Neuronal stem cell (in vitro differentiated cells): ENCODE data around the gene MAFB.

ENCODE experiments used
- DNase-seq: peaks from one replicate; pipeline ENCODE4 v3.0.0-alpha.2; 2013; ENCODE audit warnings: low spot score
- H2AFZ ChIP-seq: one replicate; pipeline ENCODE4 v1.6.1; 2013; ENCODE audit warnings: mild to moderate bottlenecking, low read length, inconsistent platforms
- H2AK5ac ChIP-seq: 2 replicates; pipeline ENCODE4 v1.6.1; 2013; ENCODE audit warnings: low read depth, mild to moderate bottlenecking, inconsistent platforms, low read length, moderate library complexity, mixed read lengths
- H2BK120ac ChIP-seq: 2 replicates; pipeline ENCODE4 v1.6.1; 2013; ENCODE audit warnings: low read depth, mild to moderate bottlenecking, inconsistent platforms, low read length, moderate library complexity, mixed read lengths
- H2BK12ac ChIP-seq: one replicate; pipeline ENCODE4 v1.6.1; 2013; ENCODE audit warnings: low read length, inconsistent platforms
- H2BK15ac ChIP-seq: 2 replicates; pipeline ENCODE4 v1.6.1; 2013; ENCODE audit warnings: mild to moderate bottlenecking, low read length, inconsistent platforms, mixed read lengths
- H2BK5ac ChIP-seq: one replicate; pipeline ENCODE4 v1.6.1; 2013; ENCODE audit warnings: inconsistent platforms, mild to moderate bottlenecking, low read length, moderate library complexity
- H3K14ac ChIP-seq: one replicate; pipeline ENCODE4 v1.6.1; 2013; ENCODE audit warnings: low read length, inconsistent platforms
- H3K18ac ChIP-seq: 2 replicates; pipeline ENCODE4 v1.6.1; 2013; ENCODE audit warnings: low read length, inconsistent platforms
- H3K23ac ChIP-seq: 2 replicates; pipeline ENCODE4 v1.6.1; 2013; ENCODE audit warnings: low read depth, mild to moderate bottlenecking, mixed read lengths, low read length, inconsistent platforms; ENCODE audit not compliant: poor library complexity
- H3K27ac ChIP-seq: replicated peaks from 3 replicates; pipeline ENCODE4 v1.5.1; 2013; ENCODE audit warnings: low read length, inconsistent platforms
- H3K27me3 ChIP-seq, 3 experiments: 2 replicates each; pipeline ENCODE4 v1.6.1; 2013; ENCODE audit warnings: low read length in 3 of 3, mild to moderate bottlenecking in 2 of 3, inconsistent platforms in 1 of 3, low read depth in 1 of 3, mixed read lengths in 1 of 3, moderate library complexity in 1 of 3; ENCODE audit not compliant: control insufficient read depth in 3 of 3, insufficient read depth in 3 of 3
- H3K36me3 ChIP-seq, 2 donors: replicated peaks in 1 of 2; 2 replicates each; pipeline ENCODE4 v1.6.1; 2013; ENCODE audit warnings: low read length in 2 of 2; ENCODE audit not compliant: control insufficient read depth in 2 of 2, insufficient read depth in 2 of 2
- H3K4ac ChIP-seq: 2 replicates; pipeline ENCODE4 v1.6.1; 2013; ENCODE audit warnings: inconsistent platforms, mild to moderate bottlenecking, low read length, moderate library complexity
- H3K4me1 ChIP-seq, 2 donors: 1 replicate in 1 of 2; 2 replicates in 1 of 2; pipeline ENCODE4 v1.6.1; 2013; ENCODE audit warnings: low read length in 2 of 2, low read depth in 1 of 2; ENCODE audit not compliant: control insufficient read depth in 2 of 2, insufficient read depth in 1 of 2
- H3K4me2 ChIP-seq: one replicate; pipeline ENCODE4 v1.6.1; 2013; ENCODE audit warnings: mild to moderate bottlenecking, low read length, inconsistent platforms; ENCODE audit not compliant: insufficient read depth, poor library complexity, severe bottlenecking
- H3K4me3 ChIP-seq, 2 donors: 2 replicates each; pipeline ENCODE4 v1.5.1; 2013; ENCODE audit warnings: low read length in 2 of 2, mild to moderate bottlenecking in 2 of 2, inconsistent platforms in 1 of 2, moderate library complexity in 1 of 2
- H3K79me1 ChIP-seq: one replicate; pipeline ENCODE4 v1.6.1; 2013; ENCODE audit warnings: low read depth, mild to moderate bottlenecking, inconsistent platforms, low read length, moderate library complexity
- H3K9ac ChIP-seq: one replicate; pipeline ENCODE4 v1.6.1; 2013; ENCODE audit warnings: mild to moderate bottlenecking, low read depth, low read length, inconsistent platforms; ENCODE audit not compliant: poor library complexity
- H3K9me3 ChIP-seq, 2 donors: replicated peaks in 1 of 2; 2 replicates each; pipeline versions ENCODE3 to v1.6.1; 2013; ENCODE audit warnings: low read length in 2 of 2, mild to moderate bottlenecking in 2 of 2, inconsistent platforms in 1 of 2, low read depth in 1 of 2, mixed read lengths in 1 of 2, moderate library complexity in 1 of 2; ENCODE audit not compliant: control insufficient read depth in 2 of 2, insufficient read depth in 1 of 2
- H4K8ac ChIP-seq: one replicate; pipeline ENCODE4 v1.6.1; 2013; ENCODE audit warnings: low read depth, mild to moderate bottlenecking, inconsistent platforms, low read length, moderate library complexity
- H4K91ac ChIP-seq: one replicate; pipeline ENCODE4 v1.6.1; 2013; ENCODE audit warnings: low read length, low read depth, mild to moderate bottlenecking, inconsistent platforms; ENCODE audit not compliant: poor library complexity
- WGBS, 2 donors: extraction: QIAGEN DNeasy Blood & Tissue Kit; methylation state at CpG; one replicate each; pipeline ENCODE4 v1.1.7; 2013; ENCODE audit warnings: missing lambda C conversion rate in 2 of 2, mixed read lengths in 1 of 2; ENCODE audit not compliant: insufficient read length in 2 of 2, insufficient replicate concordance in 1 of 2; ENCODE audit errors: extremely low coverage in 2 of 2; 5-methylcytosine and 5-hydroxymethylcytosine counted together

The MAFB gene

GRCh38 chr20:40689943-40690835 lies 1.2 kb upstream of the MAFB start:
- H3K18ac ChIP-seq: peak overlapping the region; percentile 96
- H3K36me3 ChIP-seq: no peaks in the 10 kb centered on the region
- no peak overlapping the region for H2BK12ac ChIP-seq
- H3K9ac ChIP-seq: peak overlapping the region; percentile 78
- H2AFZ ChIP-seq: peak overlapping the region; percentile 99
- peak overlapping the region; percentile 93 for H3K4me2 ChIP-seq
- H3K27ac ChIP-seq: peak overlapping the region; percentile 55
- H4K8ac ChIP-seq: no peak overlapping the region
- H4K91ac ChIP-seq: no peak overlapping the region
- WGBS, 2 donors: no CpG with 5 or more reads among the region's 84 CpGs
- no peak overlapping the region for H2BK5ac ChIP-seq
- DNase-seq: peak; percentile 90
- no peak overlapping the region for H2BK120ac ChIP-seq
- H3K4me3 ChIP-seq: peak overlapping the region; percentile 38 to 83
- no peak overlapping the region for H3K4ac ChIP-seq
- H3K27me3 ChIP-seq: peaks cover 47 to 99% (median 83%) of the 10 kb centered on the region in 3 experiments
- peak overlapping the region; percentile 13 for H3K23ac ChIP-seq
- H3K79me1 ChIP-seq: no peaks in the 10 kb centered on the region
- peaks cover 6 to 23% of the 10 kb centered on the region in 2 donors for H3K4me1 ChIP-seq
- peak overlapping the region; percentile 70 for H2BK15ac ChIP-seq
- peaks cover 0 to 2% of the 10 kb centered on the region in 2 donors for H3K9me3 ChIP-seq
- peak overlapping the region; percentile 36 for H2AK5ac ChIP-seq
- H3K14ac ChIP-seq: peak overlapping the region; percentile 78

- Histone ChIP-seq H2BK5ac (peak overlapping the region; percentile 43), H3K36me3 (no peaks in the 10 kb centered on the region), H3K9me3 (peaks cover 0 to 2% of the 10 kb centered on the region in 2 donors), H4K91ac (no peak overlapping the region), H2BK120ac (no peak overlapping the region), H3K79me1 (no peaks in the 10 kb centered on the region), H3K4ac (no peak overlapping the region), H2BK12ac (peak overlapping the region; percentile 73), H3K4me3 (peak overlapping the region; percentile 38 to 81), H2AFZ (peak overlapping the region; percentile 99), H2AK5ac (peak overlapping the region; percentile 86), H3K4me2 (peak overlapping the region; percentile 97), H3K27me3 (peaks cover 58 to 100% (median 86%) of the 10 kb centered on the region in 3 experiments), H3K14ac (peak overlapping the region; percentile 85), H2BK15ac (no peak overlapping the region), H3K23ac (peak overlapping the region; percentile 26), H3K18ac (peak overlapping the region; percentile 94), H3K9ac (peak overlapping the region; percentile 83), H3K27ac (no peak overlapping the region), H4K8ac (no peak overlapping the region), H3K4me1 (peaks cover 6 to 24% of the 10 kb centered on the region in 2 donors)
- no CpG with 5 or more reads among the region's 120 CpGs for WGBS, 2 donors
- no peak for DNase-seq
Observed at GRCh38 chr20:40688129-40689099, 622 bp downstream of the MAFB start.

GRCh38 chr20:40687384-40688128 lies 1.5 kb downstream of the MAFB start:
- no CpG with 5 or more reads among the region's 62 CpGs for WGBS, 2 donors
- DNase-seq: peak; percentile 56

More at GRCh38 chr20:40687384-40688128, 1.5 kb downstream of the MAFB start:
- H3K36me3 ChIP-seq: no peaks in the 10 kb centered on the region
- peak overlapping the region; percentile 48 for H3K23ac ChIP-seq
- H4K91ac ChIP-seq: no peak overlapping the region
- H3K9me3 ChIP-seq: peaks cover 0 to 2% of the 10 kb centered on the region in 2 donors
- H3K4me3 ChIP-seq: peak overlapping the region in 1 of 2 donors; percentile 81
- no peak overlapping the region for H4K8ac ChIP-seq
- H2BK12ac ChIP-seq: no peak overlapping the region
- H3K27ac ChIP-seq: no peak overlapping the region
- no peak overlapping the region for H2BK120ac ChIP-seq
- no peak overlapping the region for H3K14ac ChIP-seq
- H3K9ac ChIP-seq: no peak overlapping the region
- H3K4ac ChIP-seq: no peak overlapping the region
- no peaks in the 10 kb centered on the region for H3K79me1 ChIP-seq
- peak overlapping the region; percentile 97 for H3K4me2 ChIP-seq
- peaks cover 63 to 100% (median 86%) of the 10 kb centered on the region in 3 experiments for H3K27me3 ChIP-seq
- H3K4me1 ChIP-seq: peaks cover 6 to 23% of the 10 kb centered on the region in 2 donors
- H2AFZ ChIP-seq: no peak overlapping the region
- peak overlapping the region; percentile 86 for H2AK5ac ChIP-seq
- no peak overlapping the region for H2BK15ac ChIP-seq
- H3K18ac ChIP-seq: peak overlapping the region; percentile 94
- H2BK5ac ChIP-seq: no peak overlapping the region
